RWPE2 (cell line): ENCODE data around the gene PIK3R6.

Experiments
- ATAC-seq: fragments of 200-7000 bp; cut with Tn5 transposase; 3 replicates; pipeline ENCODE4 v1.9.1; 2021; ENCODE audit warnings: low read depth
- DNase-seq: peaks from one replicate; pipeline ENCODE4 v3.0.0-alpha.2; 2020; ENCODE audit warnings: low spot score
- H3K27ac ChIP-seq: fragments of 450-650 bp; 2 replicates; pipeline ENCODE4 v1.5.1; 2017; ENCODE audit warnings: mild to moderate bottlenecking; ENCODE audit not compliant: poor library complexity, severe bottlenecking
- H3K27me3 ChIP-seq: fragments of 250-450 bp; sonication (Bioruptor Pico); 2 replicates; pipeline ENCODE4 v1.5.1; 2021; ENCODE audit warnings: mild to moderate bottlenecking, moderate library complexity; ENCODE audit not compliant: insufficient read depth, poor library complexity, severe bottlenecking
- H3K36me3 ChIP-seq: fragments of 250-450 bp; sonication (Bioruptor Pico); 2 replicates; pipeline ENCODE4 v1.5.1; 2020; ENCODE audit warnings: low read depth, mild to moderate bottlenecking, moderate library complexity
- H3K4me1 ChIP-seq: fragments of 250-450 bp; sonication (Bioruptor Pico); 2 replicates; pipeline ENCODE4 v1.5.1; 2021; ENCODE audit warnings: mild to moderate bottlenecking, moderate library complexity; ENCODE audit not compliant: insufficient read depth, poor library complexity, severe bottlenecking
- H3K4me3 ChIP-seq: fragments of 250-450 bp; sonication (Bioruptor Pico); 2 replicates; pipeline ENCODE4 v1.5.1; 2021; ENCODE audit warnings: mild to moderate bottlenecking, moderate library complexity; ENCODE audit not compliant: severe bottlenecking
- H3K9me3 ChIP-seq: fragments of 250-450 bp; sonication (Bioruptor Pico); 2 replicates; pipeline ENCODE4 v1.5.1; 2021; ENCODE audit warnings: mild to moderate bottlenecking, moderate library complexity; ENCODE audit not compliant: severe bottlenecking
- TF ChIP-seq, protein P1 (sequence below): fragments of 450-650 bp; IDR thresholded peaks from one replicate; pipeline ENCODE4 v1.5.1; 2017; ENCODE audit warnings: mild to moderate bottlenecking, moderate library complexity; ENCODE audit not compliant: poor library complexity, severe bottlenecking

The PIK3R6 gene

DNA sequence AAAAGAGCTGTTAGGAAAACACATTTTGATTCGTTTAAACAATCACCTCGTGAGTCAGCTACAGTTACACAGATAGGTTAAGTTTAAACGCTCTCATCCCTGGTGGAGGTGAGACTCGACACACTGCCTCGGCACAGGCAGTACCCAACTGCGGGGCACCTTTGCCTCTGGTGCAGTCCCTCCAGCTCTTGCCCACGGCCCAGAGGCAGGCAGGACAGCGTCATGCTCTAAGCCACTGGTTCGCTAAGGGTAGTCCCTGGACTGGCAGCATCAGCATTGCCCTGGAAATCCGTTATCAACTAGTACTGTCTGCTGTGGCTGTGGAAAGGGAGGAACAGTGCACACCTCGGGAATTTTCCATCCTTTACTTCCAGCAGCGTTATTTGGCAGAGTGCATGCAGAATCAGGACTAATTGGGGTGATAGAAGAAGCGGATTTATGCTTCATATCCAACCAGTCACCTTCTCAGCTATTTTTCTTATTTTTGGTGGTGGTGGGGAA lies 3.7 kb upstream of the PIK3R6 start:
- Histone ChIP-seq H3K27me3 (no peaks in the 10 kb centered on the region), H3K36me3 (no peaks in the 10 kb centered on the region)

DNA sequence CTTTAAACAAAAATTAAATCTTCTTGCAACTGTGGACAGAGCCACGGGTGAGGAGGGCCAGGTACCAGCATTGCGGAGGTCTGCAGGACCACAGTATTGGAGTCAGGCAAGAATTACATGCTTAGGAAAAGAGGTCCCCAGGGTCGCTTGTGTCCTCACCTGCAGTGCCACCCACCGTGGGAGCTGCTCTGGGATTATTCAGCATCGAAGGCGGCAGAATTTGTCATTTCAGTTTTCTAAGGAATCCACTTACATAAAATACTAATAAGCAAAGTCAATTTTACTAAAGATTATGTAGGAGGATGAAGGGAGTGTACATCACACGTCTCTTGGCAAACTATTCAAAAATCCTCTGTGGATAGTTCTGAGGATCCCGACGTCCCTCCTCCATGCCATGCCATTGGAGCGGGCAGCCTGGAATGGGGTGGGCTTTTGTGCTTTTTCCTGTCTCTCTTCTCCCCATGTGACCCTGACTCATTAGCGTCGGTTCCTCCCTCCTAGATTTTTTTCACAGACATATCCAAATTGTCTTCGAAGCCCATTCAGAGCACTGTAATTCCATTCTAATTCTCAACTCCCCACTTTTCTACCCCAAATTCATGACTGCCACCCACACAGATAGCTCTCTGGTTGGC lies 3.0 kb upstream of the PIK3R6 start:
- DNase-seq = peak; percentile 8
- no peak overlapping the region for H3K27ac ChIP-seq
- ATAC-seq = no peak
- no peaks in the 10 kb centered on the region for H3K9me3 ChIP-seq
- no peak overlapping the region for H3K4me3 ChIP-seq
- no peaks in the 10 kb centered on the region for H3K27me3 ChIP-seq
- TF ChIP-seq, protein P1, sequence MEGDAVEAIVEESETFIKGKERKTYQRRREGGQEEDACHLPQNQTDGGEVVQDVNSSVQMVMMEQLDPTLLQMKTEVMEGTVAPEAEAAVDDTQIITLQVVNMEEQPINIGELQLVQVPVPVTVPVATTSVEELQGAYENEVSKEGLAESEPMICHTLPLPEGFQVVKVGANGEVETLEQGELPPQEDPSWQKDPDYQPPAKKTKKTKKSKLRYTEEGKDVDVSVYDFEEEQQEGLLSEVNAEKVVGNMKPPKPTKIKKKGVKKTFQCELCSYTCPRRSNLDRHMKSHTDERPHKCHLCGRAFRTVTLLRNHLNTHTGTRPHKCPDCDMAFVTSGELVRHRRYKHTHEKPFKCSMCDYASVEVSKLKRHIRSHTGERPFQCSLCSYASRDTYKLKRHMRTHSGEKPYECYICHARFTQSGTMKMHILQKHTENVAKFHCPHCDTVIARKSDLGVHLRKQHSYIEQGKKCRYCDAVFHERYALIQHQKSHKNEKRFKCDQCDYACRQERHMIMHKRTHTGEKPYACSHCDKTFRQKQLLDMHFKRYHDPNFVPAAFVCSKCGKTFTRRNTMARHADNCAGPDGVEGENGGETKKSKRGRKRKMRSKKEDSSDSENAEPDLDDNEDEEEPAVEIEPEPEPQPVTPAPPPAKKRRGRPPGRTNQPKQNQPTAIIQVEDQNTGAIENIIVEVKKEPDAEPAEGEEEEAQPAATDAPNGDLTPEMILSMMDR = no peak
- H3K4me1 ChIP-seq = no peaks in the 10 kb centered on the region
- no peaks in the 10 kb centered on the region for H3K36me3 ChIP-seq

More for the DNA sequence above, 3.7 kb upstream of the PIK3R6 start:
- H3K4me3 ChIP-seq = no peak overlapping the region
- no peak overlapping the region for H3K27ac ChIP-seq
- TF ChIP-seq, protein P1 = no peak
- H3K9me3 ChIP-seq = no peaks in the 10 kb centered on the region
- ATAC-seq (no peak), DNase-seq (peak; percentile 23)
- no peaks in the 10 kb centered on the region for H3K4me1 ChIP-seq

DNA sequence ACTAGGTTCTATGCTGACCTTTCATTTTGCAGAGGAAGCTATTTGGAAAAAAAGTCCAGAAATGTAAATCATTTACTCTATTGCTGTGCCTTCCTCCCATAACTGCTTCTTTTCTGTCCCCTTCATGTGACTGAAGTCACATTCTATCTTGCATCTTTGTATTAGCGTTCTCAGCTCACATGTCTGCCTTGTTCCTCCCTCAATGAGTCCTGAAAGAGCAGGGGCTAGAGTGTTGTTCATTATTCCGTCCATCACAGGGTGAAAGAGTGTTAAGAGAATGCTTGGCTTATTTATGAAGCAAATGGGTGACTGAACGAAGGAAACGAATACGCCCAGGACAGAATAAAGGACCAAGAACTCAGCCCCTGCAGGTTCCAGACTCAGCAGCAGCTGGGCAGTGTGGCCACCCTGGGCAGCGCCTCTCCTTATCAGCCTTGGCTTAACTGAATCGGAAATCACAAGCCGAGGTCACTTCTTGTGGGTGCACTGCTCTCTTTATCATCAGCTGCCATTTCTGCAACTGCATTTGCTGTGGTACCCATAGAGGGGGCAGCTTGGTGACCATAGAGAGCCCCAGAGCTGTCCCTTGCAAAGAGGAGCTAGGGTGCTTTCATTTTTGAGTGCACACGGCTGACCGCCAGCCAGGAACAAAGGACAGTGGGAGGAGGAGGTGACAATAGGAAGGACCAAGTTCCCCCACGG lies 1.8 kb upstream of the PIK3R6 start:
- DNase-seq (peak; percentile 17), ATAC-seq (no peak)
- no peaks in the 10 kb centered on the region for H3K9me3 ChIP-seq
- no peak overlapping the region for H3K27ac ChIP-seq
- H3K4me1 ChIP-seq = no peaks in the 10 kb centered on the region
- H3K27me3 ChIP-seq = no peaks in the 10 kb centered on the region
- H3K4me3 ChIP-seq = no peak overlapping the region
- H3K36me3 ChIP-seq = no peaks in the 10 kb centered on the region
- TF ChIP-seq, protein P1 = no peak

DNA sequence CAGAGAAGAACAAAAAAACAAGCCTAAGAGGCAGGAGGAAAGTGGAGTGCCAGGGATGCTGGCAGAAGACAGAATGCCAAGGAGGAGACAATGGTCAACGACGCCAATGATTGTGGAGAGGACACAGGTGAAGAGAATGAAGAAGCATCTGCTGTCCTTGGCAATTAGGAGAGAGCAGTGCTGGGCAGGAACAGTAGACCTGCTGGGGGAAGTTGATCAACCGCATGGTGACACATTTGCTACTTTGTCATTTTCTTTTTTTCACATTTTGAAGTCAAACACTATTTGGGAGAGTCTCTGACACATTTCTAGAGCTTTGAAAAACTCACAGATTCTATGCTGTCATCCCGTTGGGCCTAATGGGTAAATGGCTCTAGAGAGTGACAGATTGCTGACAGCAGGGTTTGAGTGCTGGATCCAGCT lies 1.1 kb upstream of the PIK3R6 start:
- no peaks in the 10 kb centered on the region for H3K4me1 ChIP-seq

More for the DNA sequence above, 1.1 kb upstream of the PIK3R6 start:
- Histone ChIP-seq H3K36me3 (no peaks in the 10 kb centered on the region), H3K4me3 (no peak overlapping the region), H3K27me3 (no peaks in the 10 kb centered on the region), H3K9me3 (no peaks in the 10 kb centered on the region), H3K27ac (no peak overlapping the region)
- ATAC-seq (no peak), DNase-seq (no peak)
- TF ChIP-seq, protein P1 = no peak
